Left renal cortex interstitium (tissue), 4 donors: ENCODE measurements around the gene PTN. TPM values are rescaled to one million over a fixed set of nuclear protein-coding genes. Genes with fewer than 3 reads are reported as not detected.
A peak's percentile ranks its signal among the peaks of the same experiment; 100 is the strongest.

Experiments used
- DNase-seq, 4 donors: peaks; one replicate each; pipeline ENCODE4 v3.0.0-alpha.2; 2013; ENCODE audit warnings: low read depth in 4 of 4, low spot score in 2 of 4, missing footprints in 1 of 4
- polyA plus RNA-seq, 4 donors: library from polyadenylated mRNA; unstranded; fragments of 120-200 nt; gene quantifications; one replicate each; pipeline ENCODE4 v1.2.1, GENCODE V29; 2013; ENCODE audit not compliant: insufficient read length in 4 of 4

Gene PTN, protein sequence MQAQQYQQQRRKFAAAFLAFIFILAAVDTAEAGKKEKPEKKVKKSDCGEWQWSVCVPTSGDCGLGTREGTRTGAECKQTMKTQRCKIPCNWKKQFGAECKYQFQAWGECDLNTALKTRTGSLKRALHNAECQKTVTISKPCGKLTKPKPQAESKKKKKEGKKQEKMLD
- polyA plus RNA-seq = 100 to 1,000 TPM; 154 to 258 (median 190) TPM

DNA sequence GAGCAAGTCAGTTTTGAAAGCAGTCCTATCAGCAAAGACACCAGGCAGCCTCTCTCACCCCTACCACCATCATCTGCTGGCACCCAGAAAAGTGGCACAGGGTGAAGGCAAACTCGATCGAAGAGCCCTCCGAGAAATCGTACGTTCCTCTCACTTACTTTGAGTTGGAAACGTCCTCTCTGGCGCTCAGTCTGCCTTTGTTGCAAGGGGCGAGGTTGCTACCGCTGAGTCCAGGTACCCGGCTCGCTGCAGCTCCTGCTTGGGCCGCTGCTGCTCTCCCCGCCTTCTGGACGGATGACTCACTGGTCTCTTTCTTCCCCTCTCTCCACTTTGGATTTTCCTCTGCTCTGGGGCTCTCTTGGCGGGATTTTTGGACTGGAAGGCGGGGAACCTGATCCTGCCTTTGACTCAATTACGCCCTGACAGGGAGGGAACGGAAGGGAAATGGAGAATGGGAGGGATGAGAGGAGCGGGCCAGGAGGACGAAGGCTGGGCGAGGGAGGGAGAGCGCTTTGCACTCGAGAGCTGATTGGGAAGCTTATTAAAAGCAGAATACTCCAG lies at the start of gene PTN:
TSS of gene PTN (minus strand) at position 453 of the 561 bp plus-strand sequence. CDS start 88,760 bp downstream, outside the sequence.
- DNase-seq = peak; percentile 34 to 78 (median 74)

DNA sequence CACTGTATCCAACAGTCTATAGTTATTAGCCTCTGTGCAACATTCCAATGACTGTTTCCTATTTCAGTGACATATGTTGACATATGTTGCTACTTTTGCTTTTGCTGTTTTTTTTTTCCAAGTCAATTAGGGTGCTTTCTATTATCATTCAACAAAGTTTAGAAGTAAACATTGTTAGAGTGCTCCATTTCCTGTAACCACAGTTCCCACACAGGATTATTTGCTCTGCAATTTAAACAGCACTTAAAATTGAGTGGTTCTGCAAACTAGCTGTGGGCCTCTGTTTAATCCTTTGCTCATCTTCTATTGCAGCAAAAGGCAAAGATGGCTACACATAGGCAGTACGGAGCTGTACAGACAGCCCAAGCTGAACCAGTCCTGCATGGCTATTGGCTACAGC lies 46.5 kb upstream of the PTN start:
- no peak for DNase-seq

DNA sequence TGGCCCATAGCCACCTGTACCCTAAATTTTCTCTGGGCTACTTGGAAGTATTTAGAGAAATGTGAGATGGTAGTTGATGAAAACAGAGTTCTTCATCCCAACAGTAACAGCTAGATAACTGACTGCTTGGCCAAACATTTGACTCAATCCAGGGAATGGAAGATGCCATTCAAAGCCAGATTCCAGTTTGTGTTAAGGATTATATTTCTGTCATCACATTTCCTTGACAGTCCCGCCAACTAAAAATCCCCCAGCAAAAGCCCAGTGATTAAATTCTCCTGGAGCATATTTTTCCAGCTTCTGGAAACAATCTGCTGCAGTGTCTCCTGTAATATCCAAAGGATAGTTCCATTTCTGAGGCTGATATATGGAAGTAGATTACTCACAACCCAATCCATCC lies 45.4 kb upstream of the PTN start:
- DNase-seq = no peak

DNA sequence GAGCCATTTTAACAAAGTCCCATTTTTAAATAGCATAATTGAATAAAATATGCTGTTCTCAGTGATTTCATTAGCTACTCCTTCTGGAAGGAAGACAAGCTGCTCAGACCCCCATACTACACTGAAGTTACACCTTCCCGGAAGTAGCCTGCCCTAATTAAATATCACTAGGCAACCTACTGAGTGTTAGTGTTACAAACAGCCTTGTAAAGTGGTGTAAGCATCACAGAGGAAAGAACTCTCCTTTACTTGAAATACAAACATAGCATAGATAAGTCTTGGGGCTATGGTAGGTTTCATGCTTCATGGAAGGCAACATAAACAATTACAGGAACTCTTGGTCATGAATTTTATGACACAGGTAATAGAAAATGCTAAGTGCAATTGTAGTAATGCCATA lies 43.4 kb upstream of the PTN start:
- no peak for DNase-seq

DNA sequence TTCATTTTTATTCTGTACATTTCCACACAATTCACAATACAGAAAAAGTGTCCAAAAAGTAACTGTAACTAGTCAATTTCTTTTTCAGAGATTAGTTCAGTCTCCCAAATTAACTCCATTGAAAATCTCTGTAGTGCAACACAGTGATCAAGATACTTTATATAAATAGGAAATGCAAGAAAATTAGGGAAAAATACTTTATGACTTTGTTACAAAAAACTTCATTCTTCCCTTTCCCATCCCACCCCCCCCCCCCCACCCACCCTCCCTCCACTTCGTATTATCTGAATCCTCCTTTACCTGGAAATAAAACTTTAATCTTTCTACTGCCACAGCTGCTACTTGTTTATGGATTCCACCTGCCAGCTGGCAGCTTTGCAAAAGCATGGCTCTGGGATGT lies 37.5 kb upstream of the PTN start:
- DNase-seq = no peak

DNA sequence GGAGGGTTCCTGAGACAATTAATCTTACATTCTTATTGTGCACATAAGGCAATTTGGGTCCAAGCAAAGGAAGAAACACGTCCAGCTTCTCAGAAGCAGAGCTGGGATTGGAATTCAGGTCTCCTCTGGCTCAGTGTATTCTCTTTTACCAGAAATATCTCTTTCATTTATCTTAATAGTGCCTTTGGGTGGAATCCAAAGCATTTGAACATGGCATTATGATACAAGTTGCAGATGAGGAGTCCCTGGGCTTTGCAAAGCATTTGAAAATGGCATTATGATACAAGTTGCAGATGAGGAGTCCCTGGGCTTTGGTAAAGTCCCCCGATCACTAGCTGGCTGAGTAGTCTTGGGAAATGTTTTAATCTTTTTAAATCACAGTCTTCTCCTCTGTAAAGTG lies 30.0 kb upstream of the PTN start:
- DNase-seq = no peak

DNA sequence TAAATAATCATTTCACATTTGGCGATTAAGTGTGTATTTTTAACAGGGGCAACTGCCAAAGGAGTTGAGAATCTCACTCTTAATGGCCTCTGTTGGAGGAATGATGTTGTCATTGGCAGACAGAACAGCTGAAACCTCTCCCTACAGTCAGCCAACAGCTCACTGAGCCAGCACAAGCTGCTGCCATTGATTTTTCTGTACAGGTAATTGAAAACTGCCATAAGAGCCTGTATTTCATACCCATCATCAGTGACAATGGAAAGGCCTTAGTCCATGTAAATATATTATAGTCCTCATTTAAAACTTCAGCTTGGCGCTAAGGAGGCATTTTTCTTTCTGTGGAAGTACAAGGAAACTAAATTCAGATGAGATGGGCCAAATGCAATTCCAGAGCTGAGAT lies 28.1 kb upstream of the PTN start:
- no peak for DNase-seq

DNA sequence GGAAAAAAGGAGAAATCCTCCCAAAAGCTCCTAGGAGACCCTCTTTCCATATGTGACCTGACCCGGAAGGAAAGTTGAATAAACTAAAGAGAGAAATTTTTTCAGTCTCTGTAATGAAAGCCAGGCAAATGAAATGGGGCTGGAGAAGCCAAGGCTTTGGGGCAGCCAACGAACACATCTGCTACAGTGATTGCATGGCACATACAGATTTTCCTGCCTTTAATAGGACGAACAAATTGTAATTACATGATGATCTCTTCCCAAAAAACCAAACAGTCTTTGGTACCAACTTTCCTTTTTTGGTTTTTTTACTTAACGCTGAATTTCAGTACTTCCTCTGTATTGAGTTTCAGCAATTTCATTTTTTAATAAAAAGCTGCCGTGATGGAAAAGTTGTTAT lies 23.5 kb upstream of the PTN start:
- no peak for DNase-seq

DNA sequence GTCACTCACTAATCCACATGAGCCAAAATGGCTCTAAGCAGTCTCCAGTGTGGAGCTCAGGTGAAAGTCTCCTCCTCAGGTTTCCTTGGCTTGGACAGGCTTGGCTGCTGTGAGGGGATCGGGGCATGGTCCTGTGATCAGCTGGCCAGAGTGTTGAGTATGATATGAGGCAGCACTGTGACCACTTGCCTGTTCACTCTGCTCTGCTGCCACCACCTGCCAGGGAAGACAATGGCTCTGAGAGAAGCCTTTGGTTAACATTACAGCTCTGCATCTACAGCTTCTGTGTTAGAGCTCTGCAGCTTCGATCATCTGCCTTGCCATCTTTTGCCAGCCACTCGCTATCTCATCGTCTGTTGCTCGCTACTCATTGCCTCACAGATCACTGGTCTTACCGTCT lies 20.1 kb upstream of the PTN start:
- DNase-seq = no peak

DNA sequence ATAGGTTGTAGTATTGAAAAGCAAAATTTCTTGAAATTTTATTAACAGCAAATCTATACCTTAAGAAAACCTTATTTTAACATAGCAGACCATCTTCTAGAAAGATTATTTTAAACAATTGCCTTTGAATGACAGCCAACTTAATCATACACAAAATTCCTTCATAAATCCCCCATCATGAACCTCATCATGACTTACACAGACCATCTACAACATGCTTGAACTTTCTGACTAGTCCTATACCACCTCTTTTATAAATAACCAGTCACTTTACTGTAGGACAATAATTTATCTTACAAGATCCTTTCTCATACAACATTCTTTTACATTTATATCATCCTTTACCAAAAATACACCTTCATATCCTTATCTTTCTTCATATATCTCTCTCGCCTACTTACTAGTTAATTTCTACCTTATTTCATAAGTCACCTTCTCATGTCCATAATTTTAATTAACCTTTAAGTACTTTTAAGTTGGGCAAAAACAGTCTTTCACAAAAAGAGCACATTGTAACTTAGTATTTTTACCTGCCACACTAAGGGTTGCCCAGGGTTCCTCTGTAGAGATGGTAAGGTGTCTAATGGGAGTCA lies 16.6 kb upstream of the PTN start:
- no peak for DNase-seq

DNA sequence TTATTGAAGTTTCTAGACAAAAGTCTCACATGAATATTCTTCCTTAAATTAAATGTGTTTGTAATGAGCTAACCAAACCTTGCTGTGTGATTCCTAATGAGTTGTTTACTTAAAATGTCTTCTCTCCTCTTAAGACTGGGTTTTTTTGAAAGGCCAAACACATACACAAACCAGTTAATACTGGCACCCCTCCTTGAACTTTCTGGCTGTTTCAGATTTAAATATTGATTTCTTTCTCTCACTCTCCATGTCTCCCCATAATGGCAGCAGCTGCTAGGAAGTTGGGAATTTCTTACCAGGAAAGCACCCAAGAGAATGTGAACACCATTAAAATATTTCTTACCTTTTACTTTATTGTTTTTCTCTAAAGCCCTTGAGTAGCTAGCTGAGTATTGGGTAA lies 11.4 kb upstream of the PTN start:
- DNase-seq = no peak

DNA sequence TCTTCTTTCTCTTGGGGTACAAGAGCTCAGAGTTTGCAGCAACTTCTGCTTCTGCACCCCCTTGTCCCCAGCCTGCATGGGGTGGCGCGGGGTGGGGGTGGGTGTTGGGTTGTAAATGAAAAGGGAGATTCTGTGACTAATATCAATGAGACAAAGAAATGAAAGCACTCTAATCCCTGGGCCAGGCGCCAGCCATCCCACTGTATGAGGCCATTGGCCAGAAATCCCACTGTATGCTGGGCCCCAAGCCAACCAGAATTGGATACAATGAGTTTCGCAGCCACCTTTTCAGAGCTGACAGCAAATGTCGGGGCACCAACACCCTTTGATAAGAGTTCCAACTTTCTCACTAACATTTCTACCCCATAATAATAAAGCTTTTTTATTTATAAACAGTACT lies 10.9 kb upstream of the PTN start:
- DNase-seq = no peak

DNA sequence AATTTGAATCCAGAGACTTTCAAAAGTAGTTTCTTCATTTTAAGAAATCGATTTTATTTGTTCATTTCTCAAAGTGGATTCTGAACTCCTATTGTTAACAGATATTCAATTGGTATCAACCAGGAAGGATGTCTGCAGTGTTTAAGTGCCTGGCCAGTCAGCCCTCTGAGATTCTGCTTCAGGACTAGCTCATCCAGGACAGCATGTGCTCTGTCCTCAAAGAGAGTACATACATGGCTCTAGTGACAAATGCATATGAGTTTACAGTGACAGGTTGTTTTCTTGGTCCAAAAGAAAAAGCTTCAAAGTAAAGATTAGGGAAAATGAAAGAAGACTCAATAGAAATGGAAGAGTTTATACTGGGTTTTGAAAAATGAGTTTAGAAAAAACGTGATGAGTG lies 8.4 kb upstream of the PTN start:
- DNase-seq = no peak

DNA sequence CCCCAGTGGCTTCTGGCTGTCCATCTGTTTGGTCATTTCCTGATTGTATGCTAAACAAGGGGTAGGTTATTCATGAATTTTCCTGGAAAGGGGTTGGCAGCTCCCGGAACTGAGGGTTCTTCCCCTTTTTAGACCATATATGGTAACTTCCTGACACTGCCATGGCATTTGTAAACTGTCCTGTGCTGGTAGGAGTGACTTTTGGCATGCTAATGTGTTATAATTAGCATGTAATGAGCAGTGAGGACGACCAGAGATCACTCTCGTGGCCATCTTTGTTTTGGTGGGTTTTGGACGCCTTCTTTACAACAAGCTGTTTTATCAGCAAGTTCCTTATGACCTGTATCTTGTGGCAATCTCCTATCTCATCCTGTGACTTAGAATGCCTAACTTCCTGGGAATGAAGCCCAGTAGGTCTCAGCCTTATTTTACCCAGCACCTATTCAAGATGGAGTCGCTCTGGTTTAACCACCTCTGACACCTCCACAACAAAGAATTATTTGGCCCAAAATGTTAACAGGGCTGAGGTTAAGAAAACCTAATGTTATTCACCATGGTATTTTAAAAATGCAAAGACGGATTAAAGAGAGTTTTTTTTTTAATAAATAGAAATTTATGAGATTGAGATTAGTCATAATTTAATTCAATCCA lies 2.4 kb upstream of the PTN start:
- DNase-seq = no peak

DNA sequence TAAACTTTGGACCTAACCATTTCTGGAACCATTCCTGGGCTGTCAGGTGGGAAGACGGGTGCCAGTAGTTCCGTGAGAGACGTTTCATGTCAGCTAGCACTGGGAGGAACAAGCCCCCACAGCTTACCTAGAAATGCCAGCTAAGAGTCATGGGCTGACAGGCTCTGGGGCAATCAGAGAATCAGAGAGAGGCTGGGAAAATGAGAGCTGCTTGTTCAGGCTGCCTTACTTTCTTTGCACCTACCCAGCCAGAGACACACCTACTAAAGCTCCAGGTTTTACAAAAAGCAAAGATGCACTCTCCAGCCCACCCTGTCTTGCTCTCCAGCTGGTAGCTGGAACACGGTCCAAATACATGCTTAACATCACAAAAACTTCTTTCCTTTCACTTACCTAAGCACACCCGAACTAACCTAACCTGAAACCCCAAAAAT lies 688 bp downstream of the PTN start:
- peak in 2 of 4 donors; percentile 7 to 58 for DNase-seq

DNA sequence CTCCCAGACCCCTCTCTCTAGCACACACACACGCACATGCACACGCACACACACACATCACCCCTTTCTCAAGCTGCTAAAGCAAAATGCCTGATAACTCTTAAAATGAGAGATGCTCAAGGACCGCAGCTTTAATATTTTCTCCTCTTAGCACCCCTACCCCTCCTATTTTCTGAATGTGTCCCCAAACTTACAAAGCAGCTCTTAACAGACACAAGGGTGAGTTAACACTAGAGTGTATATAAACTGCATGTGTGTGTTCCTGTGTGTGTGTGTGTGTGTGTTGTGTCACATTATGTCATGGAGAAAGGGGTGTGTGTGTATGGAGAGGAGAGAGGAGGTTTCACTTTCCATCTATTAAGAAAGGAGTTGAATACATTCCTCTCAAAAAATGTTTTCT lies 1.3 kb downstream of the PTN start:
- DNase-seq = peak in 1 of 4 donors; percentile 43

DNA sequence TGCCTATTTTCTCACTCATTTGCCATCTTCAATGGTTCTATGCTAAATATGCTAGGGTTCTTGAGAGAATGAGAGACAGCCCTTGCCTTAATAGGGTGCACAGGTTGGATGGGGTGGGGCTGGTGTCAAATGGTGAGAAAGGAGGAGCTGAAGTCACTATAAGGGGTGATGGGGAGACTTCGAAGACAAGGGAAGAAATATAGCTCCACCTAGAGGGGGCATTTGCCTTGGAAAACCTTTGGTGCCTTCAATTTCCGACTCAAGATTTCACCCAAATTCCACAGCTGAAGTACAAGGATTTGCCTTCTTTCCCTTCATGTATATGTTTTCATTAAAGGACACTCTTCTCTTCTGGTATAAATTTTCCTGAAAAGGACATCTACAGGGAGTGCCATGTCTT lies 5.6 kb downstream of the PTN start:
- no peak for DNase-seq

DNA sequence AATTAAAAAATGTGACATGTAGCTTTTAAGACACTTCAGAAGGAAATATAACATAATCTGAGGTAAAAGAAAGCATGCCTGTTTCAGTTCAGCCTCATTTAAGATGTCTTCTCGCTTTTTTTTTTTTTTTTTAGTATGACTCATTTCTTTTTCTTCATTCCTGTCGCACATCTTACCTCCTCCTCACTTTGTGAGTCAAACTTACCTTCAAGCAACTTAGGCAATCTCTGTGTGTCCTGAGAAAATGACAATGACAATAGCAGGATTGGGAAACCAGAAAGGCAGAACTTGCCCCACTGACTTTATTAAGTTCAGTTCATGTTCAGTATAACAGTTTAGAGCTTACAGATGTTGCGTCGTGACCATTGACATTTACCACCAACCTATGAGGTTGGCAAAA lies 7.7 kb downstream of the PTN start:
- DNase-seq = no peak

DNA sequence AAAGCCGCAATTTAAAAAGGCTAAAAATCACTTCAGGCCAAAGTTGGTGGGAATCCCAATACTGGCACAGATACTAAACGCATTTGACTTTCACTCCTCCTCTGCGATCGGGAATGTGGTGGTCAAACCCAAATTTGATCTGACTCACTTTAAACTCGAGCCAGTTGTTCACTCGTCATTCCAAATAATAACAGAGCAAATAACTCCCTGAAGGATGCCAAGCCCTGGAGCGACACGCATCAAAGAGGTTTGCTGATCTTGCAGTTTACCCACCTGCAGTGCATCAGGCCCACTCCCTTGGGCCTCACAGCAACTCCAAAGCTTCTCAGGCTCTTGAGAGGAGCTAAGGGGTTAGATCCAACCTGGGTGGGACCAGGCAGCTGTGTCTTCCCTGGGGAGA lies 12.2 kb downstream of the PTN start:
- no peak for DNase-seq

DNA sequence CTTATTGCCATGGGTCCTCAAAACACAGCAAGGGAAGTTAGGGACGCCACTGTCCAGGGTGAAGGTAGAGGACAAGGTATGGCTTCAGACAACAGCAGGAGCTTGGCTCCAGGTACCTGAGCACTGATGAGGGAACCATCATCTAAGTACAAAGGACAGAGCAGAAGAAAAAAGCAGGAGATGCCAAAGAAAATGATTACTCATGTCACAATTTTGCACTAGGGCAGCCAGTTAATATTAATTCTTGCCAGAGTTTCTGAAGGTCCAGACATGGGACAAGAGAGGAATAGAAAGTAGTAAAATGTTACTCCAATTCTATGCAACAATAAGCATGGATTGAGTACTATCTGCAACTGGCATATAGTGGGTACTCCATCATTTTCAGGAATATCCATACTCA lies 14.1 kb downstream of the PTN start:
- DNase-seq = no peak

DNA sequence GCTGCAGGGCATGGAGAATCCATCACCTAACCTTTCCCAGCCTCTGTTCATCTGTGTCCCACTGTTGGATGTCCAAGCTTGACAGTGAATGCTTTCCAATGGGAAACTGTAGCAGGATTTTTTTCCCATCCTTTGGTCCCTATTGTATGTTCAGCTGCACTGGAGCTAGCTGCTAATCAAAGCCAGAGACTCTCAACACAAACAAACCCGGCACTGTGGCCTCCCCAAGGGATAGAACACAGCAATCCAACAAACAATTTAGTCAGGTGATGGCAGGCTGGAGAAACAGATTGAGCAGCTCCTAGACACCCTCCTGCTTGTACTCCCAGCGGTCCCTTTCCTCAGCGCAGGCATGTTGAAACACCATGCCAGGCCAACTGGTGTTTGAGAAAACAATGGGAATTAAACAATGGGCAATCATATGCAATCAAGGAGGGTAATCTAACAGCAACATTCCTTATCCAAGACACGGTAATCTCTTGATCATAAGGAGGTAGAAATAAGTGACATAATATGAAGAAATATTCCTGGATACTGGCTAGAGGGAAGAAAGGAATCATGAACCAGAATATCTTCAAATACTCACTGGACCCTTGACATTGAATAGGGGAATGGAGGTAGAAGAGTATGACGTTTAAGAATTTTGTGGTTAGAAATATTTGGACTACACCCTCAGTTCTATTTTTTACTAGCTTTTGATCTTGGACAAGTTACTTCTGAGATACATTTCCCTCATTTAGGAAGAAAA lies 15.0 kb downstream of the PTN start:
- no peak for DNase-seq
